Body of pancreas (tissue), 4 donors: ENCODE results near the gene KCNF1.

Source experiments
- POLR2A ChIP-seq, 3 donors: fragments of 450-650 bp; IDR thresholded peaks; one replicate each; pipeline ENCODE4 v1.6.1; 2016; ENCODE audit warnings: antibody characterized with exemption in 3 of 3, mild to moderate bottlenecking in 2 of 3
- TF ChIP-seq, protein P1 (sequence below), 7 experiments: fragments of 450-650 bp in 4 of 7; fragments of 200-600 bp in 3 of 7; sonication (generic) in 3 of 7; IDR thresholded peaks; one replicate each; pipeline ENCODE4 v1.5.1; 2016 to 2019; ENCODE audit warnings: antibody characterized with exemption in 7 of 7

- TF ChIP-seq, protein P1, sequence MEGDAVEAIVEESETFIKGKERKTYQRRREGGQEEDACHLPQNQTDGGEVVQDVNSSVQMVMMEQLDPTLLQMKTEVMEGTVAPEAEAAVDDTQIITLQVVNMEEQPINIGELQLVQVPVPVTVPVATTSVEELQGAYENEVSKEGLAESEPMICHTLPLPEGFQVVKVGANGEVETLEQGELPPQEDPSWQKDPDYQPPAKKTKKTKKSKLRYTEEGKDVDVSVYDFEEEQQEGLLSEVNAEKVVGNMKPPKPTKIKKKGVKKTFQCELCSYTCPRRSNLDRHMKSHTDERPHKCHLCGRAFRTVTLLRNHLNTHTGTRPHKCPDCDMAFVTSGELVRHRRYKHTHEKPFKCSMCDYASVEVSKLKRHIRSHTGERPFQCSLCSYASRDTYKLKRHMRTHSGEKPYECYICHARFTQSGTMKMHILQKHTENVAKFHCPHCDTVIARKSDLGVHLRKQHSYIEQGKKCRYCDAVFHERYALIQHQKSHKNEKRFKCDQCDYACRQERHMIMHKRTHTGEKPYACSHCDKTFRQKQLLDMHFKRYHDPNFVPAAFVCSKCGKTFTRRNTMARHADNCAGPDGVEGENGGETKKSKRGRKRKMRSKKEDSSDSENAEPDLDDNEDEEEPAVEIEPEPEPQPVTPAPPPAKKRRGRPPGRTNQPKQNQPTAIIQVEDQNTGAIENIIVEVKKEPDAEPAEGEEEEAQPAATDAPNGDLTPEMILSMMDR (IDR thresholded peaks at IDR 0.05), result no peak
- no peak for TF ChIP-seq POLR2A (IDR thresholded peaks at IDR 0.05)
Measured at GRCh38 chr2:10926191-10926820, 14.6 kb downstream of the KCNF1 start.
